GM19035 (cell line): ENCODE measurements around the gene CDH13.

ENCODE experiments used
- ATAC-seq: cut with Tn5 transposase; IDR thresholded peaks from one replicate; pipeline ENCODE4 v1.9.1; 2021; ENCODE audit not compliant: unreplicated experiment

Gene CDH13

DNA sequence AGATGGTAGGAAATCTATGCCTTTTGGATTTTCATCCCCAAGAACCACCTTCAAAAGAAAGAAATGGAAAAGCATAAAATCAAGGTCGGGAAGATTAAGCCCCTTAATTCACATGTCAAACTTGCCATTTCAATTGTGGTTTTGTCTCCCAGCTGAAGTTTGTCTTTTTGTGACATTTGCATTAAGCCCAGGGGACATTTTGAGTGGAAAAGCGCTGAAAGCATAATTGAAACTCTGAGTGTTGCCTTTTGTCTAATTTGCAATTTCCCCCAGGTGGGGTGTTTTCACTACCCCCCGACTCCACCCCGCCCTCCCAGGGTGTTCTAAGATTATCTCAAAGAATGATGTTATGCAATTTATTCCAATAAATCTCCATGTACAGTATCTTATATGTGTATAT, 396.2 kb downstream of the CDH13 start:
- ATAC-seq = no peak

DNA sequence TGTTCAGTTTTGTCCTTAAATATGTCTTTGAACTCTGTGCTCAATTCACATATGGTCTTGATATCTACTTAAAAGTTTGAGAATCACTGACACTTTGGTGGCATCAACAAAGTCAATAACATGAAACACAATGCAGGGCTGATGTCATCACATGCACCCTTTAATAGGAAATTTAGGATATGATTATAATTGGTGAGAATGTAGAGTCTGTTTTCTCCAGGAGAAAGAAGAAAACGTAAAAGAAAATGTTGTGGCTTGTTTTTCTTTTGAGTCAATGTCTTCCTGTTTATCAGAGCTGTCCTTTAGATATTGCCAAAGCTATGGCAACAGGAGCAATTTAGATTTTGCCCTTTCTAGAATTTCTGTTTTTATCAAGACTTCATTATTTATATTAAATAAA, 396.9 kb downstream of the CDH13 start:
- ATAC-seq = no peak

DNA sequence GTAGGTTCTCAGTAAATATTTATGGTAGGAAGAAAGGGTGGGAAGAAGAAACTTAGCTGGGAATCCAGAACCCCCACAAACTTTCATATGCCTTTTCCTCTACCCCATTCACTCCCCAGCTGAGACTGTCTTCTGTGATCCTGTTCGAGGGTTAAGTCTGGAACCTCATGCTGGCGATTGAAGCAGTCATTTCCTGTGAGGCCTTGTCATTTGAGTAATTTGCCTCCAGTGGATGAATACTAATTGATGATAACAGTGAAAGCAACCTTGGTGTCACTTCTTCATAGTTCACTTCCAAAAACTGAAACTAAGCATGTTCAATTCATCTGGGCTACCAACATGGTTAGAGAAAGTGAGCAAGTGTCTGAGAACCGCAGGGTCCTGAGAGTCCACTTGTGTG, 401.2 kb downstream of the CDH13 start:
- no peak for ATAC-seq

DNA sequence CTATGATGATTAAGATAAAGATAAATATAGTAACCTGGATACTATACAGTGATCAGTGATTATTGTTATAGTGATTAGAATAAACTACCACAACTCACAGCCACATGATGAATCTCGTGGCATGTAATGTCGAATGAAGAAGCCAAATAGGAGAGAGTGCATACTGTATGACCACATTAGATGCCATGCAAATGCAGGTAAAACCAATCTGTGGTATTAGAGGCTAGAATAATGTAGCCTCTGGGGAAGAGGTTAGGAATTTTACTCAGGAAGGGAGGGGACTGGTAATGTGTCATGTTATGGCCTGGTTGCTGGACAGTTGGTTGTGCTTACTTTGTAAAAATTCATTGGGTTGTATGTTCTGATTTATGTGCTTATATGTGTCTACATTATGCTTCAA, 402.7 kb downstream of the CDH13 start:
- ATAC-seq = no peak

DNA sequence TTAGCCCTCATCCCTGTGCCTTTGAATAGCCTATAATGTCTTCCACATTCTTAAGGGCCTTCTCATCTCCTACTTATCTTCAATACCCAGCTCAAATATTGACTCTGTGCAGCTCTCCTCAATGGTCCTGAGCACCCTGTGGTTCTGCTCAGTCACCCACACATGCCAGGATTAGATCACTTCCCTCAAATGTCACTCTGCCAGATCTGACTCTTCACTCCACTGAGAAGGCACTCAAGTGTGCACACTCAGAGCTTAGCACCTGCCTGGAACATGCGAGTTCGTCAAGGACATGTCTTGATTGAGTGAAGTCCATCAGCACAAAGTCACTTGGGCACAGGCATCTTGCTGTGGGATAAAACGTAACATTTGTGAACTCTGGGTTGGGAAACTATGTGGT, 404.8 kb downstream of the CDH13 start:
- ATAC-seq = no peak

DNA sequence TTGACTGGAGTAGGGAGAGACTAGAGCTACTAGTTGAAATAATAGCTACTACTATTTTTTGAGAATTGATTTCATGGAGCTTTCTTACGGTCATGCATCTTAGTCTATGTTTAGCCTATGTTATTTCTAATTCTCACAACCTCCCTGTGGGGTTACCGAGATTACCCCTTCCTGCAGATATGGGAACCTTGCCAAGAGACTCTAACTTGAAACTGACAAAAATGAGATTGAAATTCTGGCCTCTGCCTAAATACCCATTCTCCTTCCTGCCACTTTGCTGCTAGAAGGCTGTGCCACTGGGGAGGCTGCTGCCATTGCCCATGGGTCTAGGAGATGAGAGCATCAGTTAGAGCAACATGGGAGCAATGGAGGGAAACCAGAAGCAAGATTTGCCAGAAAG, 410.3 kb downstream of the CDH13 start:
- no peak for ATAC-seq

DNA sequence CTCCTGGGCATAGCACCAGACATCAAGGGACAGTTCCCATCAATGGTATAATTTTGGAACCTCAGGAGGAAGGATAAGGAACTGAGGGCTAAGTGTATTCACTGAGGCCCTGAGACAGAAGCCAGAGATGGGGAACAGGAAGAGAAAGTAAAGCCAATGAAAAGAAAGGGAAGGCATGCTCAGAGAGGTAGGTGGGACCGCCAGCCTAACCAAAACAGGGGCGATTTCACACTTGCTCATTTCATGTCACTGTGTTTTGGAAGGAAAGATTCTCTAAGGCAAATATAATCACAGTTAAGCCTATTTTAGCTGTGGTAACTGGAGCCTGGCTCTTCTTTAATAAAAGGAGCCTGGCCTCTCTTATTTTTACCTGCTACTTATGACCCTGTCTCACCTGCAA, 411.1 kb downstream of the CDH13 start:
- ATAC-seq = no peak

DNA sequence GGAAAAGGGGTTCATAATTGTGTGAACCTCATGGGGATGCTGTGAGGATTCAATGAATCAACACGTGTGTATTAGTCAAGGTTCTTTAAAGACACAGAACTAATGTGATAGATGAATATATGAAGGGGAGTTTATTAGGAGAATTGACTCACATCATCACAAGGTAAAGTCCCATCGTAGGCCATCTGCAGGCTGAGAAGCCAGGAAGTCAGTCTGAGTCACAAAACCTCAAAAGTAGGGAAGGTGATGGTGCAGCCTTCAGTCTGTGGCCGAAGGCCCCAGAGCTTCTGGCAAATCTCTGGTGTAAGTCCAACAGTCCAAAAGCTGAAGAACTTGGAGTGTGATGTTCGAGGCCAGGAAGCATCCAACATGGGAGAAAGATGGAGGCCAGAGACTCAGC, 413.4 kb downstream of the CDH13 start:
- no peak for ATAC-seq

DNA sequence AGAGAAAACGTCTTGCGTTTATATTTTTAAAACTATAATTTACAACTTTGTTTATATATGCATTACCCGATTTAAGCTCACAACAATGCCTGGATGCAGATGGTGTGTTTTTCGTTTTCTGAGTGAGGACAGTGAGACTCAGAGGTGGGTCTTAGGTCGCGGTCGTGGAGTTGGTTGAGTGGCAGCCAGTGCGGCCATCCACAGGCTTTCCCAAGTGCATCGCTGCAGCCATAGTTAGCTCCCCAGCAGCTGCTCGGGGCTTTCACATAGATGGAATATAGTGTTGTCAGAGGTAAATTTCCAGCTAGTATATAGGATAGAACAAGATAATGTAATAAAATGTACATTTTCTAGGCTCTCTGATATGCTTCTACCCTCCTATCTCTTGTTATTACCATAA, 417.8 kb downstream of the CDH13 start:
- no peak for ATAC-seq

DNA sequence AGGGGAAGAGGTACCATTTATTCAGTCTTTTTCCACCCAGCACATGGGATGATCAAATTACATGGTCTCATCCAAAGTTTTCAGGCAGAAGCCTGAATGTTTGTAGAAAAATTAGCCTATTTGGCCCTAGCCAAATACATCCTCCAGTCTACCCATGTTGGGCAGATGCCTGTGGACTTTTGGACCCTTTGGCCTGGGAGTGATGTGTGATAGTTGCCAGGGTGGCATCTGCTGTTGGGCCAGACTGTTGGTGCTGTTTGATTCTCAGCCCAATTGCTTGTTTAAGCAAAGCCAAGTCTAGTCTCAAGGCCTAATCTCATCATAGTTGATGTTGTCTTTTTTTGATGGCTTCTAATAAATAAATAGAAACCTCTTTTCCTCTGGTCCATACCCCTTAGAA, 419.0 kb downstream of the CDH13 start:
- ATAC-seq = no peak

DNA sequence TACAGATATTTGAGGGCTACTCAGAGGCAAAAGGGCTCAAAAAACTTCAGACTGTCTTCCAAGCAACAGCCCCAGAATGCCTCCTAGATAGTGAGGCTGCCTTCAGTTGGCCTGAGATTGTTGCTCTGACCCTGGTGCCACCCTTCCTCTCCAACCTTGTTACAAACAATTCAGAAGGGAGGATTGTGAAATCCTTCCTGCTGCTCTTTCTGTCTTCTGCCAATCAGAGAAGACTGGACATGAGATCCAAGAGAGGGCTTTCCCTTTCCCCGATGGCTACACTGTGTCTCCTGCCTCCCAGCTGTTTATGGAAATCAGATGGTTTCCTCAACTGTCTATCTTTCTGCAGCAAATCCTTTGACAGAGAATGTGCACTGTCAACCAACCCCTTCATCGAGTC, 419.9 kb downstream of the CDH13 start:
- ATAC-seq = no peak

DNA sequence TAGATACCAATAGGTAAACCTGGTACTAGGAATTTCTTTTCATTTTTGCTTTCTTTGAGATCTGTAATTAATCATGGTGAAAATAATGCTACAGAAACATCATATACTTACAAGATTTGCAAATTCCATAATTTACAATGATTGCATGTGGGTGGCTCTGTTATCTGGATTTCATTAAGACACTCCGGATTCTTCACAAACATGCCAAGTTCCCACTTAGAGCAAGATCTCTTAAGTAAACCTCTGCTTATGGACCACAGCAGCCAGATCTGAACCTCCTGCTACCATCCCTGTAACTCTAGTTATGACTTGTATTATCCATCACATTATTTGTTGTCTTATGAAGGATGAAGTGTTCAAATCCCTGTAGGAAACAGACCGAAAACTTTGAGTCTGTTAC, 424.7 kb downstream of the CDH13 start:
- ATAC-seq = no peak

DNA sequence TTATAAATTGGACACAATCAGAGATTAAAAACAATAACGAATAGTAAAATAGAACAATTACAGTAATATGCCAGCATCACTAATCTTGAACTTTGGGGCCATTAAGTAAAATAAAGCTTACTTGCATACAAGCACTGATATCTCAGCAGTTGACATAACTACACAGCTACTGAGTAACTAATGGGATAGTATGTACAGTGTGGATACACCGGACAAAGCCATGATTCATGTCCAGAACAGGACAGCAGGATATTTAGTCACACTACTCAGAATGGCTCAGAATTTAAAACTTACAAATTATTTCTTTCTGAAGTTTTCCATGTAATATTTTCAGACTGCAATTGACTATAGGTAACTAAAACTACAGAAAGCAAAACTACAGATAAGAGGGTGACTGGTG, 427.5 kb downstream of the CDH13 start:
- ATAC-seq = no peak

DNA sequence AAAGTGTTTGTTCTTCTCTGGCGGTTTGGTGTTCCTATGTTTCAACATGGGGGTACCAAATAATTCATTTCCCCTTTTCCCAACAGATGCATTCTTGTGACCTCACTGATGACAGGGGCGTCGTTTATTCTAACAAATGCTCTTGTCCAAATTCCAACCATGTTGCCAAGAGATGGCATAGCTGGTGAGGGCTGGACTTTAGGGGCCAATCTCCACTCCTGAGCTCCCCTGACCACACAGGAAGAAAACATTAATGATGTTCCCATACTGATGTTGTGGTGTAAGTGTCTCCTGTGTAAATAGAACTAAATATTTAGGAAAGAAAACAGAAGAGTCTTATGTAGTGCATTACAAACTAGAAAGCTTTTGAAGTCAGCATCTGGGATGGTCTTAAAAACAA, 431.6 kb downstream of the CDH13 start:
- no peak for ATAC-seq

DNA sequence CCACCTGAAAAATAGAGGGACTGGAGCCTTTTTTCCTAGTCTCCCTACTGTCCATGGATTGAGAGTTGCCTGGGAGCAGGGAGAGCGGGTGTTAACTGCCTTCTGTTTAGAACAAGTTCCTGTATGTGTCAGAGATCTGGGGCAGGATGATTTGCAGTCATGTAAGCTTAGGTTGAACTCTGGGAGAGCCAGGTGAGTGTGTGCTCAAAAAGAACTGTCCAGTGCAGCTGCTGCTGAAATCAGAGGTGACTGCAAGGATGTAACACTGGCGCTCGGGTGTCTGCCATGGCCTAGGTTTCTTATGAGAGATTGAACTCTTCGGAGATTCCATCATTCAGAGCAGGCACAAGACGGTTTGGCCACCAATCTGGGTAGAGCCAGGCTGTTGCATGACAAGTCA, 432.5 kb downstream of the CDH13 start:
- no peak for ATAC-seq

DNA sequence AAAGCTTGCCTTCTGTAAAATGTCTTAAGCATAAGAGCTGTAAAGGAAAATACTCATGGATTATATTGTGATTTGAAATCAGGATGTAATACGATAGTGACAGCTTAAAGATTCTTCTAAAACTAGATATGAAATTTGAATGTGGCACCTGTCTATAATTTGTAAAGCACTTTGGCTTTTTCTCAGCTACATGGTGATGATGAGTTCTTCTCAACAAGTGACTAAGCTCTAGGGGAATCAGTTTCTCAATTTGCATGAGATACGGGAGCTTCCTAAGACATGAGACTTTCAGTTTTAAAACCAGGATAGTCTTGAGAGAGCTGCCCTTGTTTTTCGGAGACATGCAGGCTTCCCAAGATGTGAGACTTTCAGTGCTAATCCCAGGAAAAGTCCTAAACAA, 439.2 kb downstream of the CDH13 start:
- no peak for ATAC-seq

DNA sequence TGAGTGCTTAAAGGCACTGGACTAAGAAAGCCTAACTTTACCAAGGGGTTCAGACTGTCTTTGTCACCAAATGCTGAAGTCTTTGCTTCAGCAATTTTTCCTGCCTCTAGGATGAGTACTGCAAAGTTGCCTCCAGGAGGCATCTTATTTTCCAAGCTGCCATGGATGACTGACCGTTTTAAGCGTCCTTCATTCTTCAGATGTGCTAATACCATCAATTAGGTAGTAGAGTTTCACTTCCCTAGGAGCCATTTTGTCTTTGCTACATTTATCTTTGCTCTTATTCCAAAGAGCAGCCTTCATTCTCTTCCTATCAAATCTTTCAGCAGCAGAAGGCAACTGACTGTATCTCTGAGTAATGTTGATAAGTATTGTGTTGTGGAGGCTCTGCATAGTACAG, 440.1 kb downstream of the CDH13 start:
- no peak for ATAC-seq

DNA sequence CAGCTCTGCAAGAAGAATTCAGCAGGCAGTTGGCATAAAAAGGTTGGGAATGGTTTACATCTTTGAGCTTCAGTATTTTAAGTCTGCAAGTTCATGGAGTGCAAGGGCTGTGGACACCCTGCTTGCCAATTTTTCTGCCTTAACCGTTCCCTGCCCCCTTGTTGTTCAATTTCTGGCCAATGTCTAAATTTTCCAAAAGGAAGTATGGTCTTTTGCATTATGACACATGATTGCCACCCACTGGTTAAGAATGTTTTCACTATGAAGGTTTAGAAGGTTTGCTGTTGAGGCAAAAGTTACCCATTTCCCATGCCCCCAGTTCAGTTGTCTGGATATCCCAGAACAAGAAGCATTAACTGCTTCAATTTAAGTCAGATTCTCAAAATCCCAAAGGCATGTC, 441.9 kb downstream of the CDH13 start:
- no peak for ATAC-seq

DNA sequence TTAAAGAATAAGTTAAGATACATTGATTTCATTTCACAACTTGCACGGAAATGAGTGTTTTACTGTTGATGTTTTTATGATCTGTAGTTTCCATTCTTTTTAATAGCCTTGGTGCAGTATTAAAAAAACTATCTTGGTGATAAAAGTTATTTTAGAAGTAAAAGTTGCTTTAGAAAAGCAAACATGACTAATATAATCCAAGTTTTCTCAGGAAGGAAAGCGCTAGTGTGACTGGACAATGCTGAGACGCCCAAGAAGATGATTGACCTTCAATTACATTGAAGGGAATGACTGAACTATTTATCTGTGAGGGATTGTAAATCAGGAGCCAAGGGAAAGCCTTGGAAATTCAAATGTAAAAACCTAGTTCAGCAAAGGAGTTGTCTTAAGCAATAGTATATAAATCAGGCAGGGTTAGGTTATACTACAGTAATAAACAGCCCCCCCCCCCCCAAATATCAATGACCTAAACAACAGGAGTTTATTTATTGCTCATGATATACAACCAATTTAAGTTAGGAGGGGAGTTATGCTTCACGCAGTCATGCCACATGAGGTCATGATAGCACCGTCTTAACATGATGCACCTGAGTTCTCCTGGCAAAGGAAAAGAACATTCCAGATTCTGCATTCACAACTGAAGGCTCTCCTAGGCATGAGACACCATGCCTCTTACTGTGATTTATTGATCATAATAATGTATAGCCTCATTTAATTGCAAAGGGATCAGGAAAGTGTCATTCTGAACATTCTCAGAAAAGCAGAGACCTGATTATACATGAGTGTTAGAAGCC, 443.8 kb downstream of the CDH13 start:
- ATAC-seq = no peak

DNA sequence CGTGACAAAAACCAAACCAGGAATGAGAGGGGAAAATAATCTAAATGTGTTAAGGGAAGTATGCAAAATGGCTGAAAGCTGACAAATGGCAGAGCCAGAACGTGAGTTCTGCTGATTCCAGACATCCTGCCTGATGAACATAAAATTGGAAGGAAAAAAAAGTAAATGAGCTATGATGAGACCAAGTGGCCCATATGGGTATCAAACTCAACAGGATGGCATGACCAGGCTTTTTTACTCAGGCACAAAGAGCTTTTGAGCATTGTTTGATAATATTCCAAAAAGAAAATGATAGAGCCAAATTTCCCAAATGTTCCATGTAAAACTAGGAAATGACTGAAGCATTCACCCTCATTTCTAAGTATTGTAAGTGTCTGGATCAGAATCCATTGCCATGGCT, 449.2 kb downstream of the CDH13 start:
- ATAC-seq = no peak

DNA sequence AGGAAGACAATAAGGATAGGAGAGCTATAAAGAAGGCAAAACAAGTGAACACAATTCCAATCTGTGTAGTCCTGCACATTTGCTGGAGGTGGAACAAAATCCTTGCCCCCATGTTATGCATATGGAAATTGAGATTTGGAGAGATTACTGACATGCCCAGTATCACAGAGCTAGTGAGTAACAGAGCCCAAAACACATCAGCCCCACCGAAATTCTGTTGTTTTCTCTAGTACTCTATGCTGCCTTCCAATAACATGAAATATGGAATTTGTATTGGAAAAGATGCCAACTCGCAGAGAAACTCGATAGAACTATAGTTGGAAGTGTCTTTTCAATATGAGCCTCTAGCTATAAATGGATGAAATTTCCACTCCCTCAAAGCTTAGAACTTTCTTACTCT, 456.6 kb downstream of the CDH13 start:
- no peak for ATAC-seq

DNA sequence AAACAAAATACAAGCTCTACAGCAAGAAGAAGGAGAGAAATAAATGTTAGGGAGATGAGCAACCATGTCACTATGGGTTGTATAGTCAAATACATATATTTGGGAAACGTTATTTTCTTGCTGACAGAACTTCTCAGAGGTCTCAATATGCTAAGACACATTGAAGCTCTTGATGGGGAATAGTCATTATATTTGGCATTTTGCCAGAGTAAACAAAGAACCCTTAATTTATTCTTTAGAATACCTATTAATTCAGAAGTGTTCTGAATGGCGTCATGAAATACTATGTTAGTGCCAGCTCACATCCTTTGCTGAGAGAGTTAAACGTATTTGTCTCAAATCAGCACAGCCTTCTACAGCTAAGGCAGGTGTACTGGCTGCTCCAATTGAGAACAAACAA, 458.9 kb downstream of the CDH13 start:
- no peak for ATAC-seq

DNA sequence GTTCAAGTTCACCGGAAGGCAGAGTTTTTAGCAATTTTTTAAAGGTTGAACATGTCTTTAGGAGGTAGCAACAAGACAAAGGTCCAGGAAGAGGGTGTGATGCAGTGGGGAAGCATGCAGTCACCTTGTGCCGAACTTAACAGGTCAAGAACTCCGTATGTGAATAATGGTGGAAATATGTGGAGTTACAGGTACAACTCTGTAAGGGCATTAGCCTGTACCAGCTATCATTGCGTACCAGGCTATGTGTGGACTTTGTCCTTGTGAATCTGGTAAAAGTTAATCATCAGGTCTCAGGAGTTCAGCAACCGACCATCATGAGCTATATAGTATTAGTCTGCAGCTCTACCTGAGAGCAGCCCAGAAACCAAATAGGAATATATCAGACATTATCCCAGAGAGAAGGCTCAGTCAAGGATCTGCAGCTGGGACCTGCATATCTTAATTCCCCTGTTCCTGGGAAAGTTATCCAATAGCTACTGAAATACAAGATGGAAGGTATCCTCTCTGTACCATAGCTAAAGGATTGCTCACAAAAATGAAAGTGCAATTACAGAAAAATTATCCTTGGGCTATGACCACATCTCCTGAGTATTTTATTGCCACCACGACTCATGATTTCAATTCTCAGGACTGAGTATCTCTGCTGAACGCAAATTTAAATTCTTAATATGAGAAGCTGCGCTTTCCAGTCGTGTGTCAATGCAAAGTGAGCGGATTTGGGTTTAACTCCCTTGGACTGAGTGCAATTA, 469.3 kb downstream of the CDH13 start:
- no peak for ATAC-seq
